GM18499 (cell line): ENCODE data around the gene ARHGEF6.
"Not testable (repeated sequence)": the region's sequence is repeated elsewhere in the genome, so short reads cannot be mapped to it uniquely, and the experiment has no call there.

Experiments
- ATAC-seq: cut with Tn5 transposase; IDR thresholded peaks from one replicate; pipeline ENCODE4 v1.9.1; 2021; ENCODE audit warnings: moderate number of reproducible peaks; ENCODE audit not compliant: insufficient read depth, unreplicated experiment

Gene ARHGEF6

GRCh38 chrX:136780763-136781162 lies at the start of gene ARHGEF6:
ARHGEF6 (minus strand) TSS chrX:136780932; CDS start chrX:136780882, 50 bp downstream.
- ATAC-seq = no peak

- ATAC-seq = no peak
Observed at GRCh38 chrX:136829413-136829812, 48.7 kb upstream of the ARHGEF6 start.

- no peak for ATAC-seq
Observed at GRCh38 chrX:136828830-136829229, 48.1 kb upstream of the ARHGEF6 start.

- no peak for ATAC-seq
Observed at GRCh38 chrX:136827026-136827425, 46.3 kb upstream of the ARHGEF6 start.

- no peak for ATAC-seq
Observed at GRCh38 chrX:136825771-136826170, 45.0 kb upstream of the ARHGEF6 start.

GRCh38 chrX:136823175-136823574 lies 42.4 kb upstream of the ARHGEF6 start:
- no peak for ATAC-seq

- ATAC-seq = no peak
Observed at GRCh38 chrX:136822337-136823095, 41.8 kb upstream of the ARHGEF6 start.

GRCh38 chrX:136819756-136820155 lies 39.0 kb upstream of the ARHGEF6 start:
- not testable (repeated sequence) for ATAC-seq

- ATAC-seq = no peak
Observed at GRCh38 chrX:136819031-136819703, 38.4 kb upstream of the ARHGEF6 start.

GRCh38 chrX:136816975-136817374 lies 36.2 kb upstream of the ARHGEF6 start:
- ATAC-seq = no peak

GRCh38 chrX:136814847-136815750 lies 34.4 kb upstream of the ARHGEF6 start:
- no peak for ATAC-seq

- no peak for ATAC-seq
Observed at GRCh38 chrX:136812286-136812685, 31.6 kb upstream of the ARHGEF6 start.

- no peak for ATAC-seq
Observed at GRCh38 chrX:136810493-136810892, 29.8 kb upstream of the ARHGEF6 start.

- no peak for ATAC-seq
Observed at GRCh38 chrX:136806891-136807410, 26.2 kb upstream of the ARHGEF6 start.

GRCh38 chrX:136802515-136802914 lies 21.8 kb upstream of the ARHGEF6 start:
- ATAC-seq = no peak

GRCh38 chrX:136797787-136798186 lies 17.1 kb upstream of the ARHGEF6 start:
- no peak for ATAC-seq

- not testable (repeated sequence) for ATAC-seq
Observed at GRCh38 chrX:136795132-136795531, 14.4 kb upstream of the ARHGEF6 start.

- not testable (repeated sequence) for ATAC-seq
Observed at GRCh38 chrX:136794660-136795059, 13.9 kb upstream of the ARHGEF6 start.

- ATAC-seq = no peak
Observed at GRCh38 chrX:136794080-136794479, 13.3 kb upstream of the ARHGEF6 start.

- no peak for ATAC-seq
Observed at GRCh38 chrX:136789856-136790255, 9.1 kb upstream of the ARHGEF6 start.
